Activated naive CD8-positive, alpha-beta T cell treated with anti-CD3 and anti-CD28 coated beads, Interleukin-2, amount 50 U/mL, for 16 hours (primary cell): ENCODE results near the gene SEMA3C.
"Not testable (repeated sequence)": the region's sequence is repeated elsewhere in the genome, so short reads cannot be mapped to it uniquely, and the experiment has no call there.

ENCODE experiments used
- DNase-seq: peaks from one replicate; pipeline ENCODE4 v3.0.0-alpha.2; 2020; ENCODE audit warnings: low read depth, low spot score

SEMA3C gene

DNA sequence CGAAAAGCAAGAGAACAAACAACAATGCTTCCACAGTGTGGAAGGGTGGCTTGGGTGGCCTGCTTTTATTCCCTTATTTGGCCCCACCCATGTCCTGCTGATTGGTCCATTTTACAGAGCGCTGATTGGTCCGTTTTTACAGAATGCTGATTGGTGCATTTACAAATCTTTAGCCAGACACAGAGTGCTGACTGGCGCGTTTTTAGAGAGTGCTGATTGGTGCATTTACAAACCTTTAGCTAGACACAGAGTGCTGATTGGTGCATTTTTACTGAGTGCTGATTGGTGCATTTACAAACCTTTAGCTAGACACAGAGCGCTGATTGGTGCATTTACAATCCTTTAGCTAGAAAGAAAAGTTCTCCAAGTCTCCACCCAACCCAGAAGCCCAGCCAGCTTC is 8.1 kb upstream of the SEMA3C start:
- DNase-seq, result not testable (repeated sequence)

DNA sequence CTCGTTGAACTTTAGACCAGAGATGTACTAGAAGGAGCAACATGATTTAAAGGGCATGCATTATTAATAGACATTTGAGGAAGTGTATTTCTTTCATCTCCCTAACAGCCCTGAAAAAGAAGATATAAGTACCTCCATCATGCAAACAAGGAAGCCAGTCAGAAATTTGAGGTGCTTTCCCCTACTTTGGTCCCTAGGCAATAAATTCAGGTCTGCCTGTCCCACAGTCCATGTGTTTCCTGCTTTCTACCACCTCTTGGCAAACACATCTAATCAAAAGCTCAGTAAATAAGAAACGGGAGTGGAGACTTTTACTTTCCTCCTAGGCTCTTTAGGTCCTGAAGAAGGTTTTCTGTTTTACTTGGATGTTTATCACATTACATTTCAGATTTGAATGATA is 5.2 kb upstream of the SEMA3C start:
- no peak for DNase-seq

DNA sequence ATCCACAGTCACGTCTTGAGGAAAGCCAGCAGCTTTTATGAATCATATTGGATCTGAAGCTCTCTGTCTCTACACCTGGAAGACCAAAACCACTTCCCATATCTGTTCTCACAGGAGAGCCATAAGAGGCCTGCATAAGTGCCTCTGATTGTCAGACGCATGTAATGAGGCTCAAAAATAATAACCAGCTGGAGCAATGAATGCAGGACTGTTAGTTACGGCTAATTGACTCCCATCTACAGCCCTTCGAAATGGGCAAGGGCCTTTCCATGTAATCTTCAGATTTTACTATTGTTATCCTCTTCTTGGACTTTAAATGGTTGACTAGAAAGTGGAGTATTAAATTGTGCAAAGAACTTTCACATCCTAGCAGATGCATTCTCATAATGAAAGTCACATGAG is 4.4 kb upstream of the SEMA3C start:
- DNase-seq, result no peak

DNA sequence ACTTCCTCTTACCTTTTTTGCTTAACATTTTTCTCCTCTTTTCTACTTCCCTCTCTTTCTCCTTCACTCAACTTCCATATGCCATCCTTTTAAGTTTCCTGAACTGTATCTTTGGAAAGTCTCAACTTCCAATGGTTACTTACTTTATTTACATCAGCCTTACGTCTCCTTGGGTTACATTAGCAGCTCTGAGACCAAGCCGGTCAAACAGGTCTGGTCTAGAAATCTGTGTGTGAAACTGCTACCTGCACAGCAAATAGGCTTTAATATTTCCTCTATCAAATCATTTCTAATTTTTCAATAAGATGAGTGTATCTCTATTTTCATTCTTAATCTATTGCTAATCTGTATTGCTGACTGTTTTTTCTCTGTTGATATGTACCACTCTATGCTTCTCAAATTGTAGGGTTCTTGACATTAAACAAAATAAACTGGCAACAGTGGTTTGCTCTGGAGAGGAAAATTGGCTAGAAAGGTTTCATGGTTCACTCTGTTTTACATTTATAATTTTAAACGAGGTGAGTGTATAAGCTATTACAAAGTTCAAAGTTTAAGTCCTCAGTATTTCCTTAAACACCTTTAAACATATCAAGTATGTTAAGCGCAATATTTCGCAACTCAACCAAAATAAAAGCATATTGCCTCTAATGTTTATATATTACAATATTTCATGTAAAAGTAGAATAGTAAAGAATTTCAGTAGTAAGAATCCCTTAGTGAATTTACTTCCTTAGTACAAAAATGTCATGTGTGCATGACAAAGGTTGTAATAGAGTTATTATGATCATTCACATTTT is 3.6 kb upstream of the SEMA3C start:
- no peak for DNase-seq

GRCh38 chr7:80921130-80921529 is 2.3 kb upstream of the SEMA3C start:
- no peak for DNase-seq

DNA sequence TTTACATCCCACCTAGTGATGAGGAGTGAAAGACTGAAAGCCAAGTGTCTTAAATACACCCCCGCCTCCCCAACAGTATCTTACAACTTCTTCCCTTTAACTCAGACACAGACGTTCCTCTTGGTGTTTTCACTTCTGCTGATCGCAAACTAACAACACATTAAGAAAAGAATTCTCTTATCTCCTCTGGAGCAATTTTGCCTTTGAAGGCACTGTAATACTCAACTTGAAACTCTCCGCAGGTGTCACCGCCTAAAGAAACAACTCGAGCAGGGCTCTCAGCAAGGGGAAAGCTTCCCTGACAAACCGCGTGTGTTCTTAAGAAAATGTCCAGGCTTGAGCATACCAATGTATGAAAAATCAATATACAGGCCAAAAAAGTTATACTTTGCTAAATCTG is 452 bp downstream of the SEMA3C start:
- no peak for DNase-seq

GRCh38 chr7:80916770-80917741 is 1.8 kb downstream of the SEMA3C start:
- DNase-seq, result no peak

- no peak for DNase-seq
Observed at GRCh38 chr7:80910228-80910627, 8.6 kb downstream of the SEMA3C start.

DNA sequence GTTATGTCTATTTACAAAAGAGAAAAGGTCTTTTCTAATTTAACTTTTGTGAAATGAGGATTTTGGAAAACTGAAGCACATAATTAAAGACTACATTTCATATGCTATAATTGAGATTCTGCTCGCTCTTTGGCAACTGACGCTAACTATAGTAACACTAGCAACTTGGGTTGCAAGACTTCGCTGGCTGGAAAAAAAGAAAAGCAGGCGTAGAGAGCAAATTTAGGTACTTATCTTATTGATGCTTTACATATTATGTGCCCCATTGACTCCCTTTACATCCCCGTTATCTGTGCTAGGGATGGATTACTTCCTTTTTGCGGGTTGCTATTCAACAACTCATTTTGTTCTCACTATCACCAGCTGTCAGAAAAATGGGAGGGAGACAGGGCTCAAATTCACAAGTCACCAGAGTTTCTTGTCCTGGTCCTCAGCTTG is 10.5 kb downstream of the SEMA3C start:
- no peak for DNase-seq

- no peak for DNase-seq
Observed at GRCh38 chr7:80907612-80908011, 11.2 kb downstream of the SEMA3C start.

DNA sequence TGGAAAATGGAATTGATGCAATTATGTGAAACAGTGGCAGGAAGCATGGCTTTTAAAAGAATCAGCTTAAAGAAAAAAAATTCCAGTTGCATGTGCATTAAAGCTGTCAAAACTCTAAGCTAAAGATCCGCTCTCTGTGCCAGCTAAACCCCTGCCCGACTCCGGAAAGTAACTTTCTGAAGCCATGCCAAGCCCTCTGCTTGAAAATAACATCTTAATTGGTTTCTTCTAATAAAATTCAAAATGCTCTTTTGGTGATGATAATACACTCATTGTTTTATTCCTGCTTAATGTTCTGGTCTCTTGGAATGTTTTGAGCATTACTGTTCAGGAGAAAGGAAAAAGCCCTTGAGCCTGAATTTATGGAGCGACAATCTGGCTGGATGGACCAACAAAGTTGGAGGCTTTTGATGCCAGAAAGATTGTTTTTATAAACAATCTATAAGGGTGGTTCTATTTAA is 11.7 kb downstream of the SEMA3C start:
- no peak for DNase-seq

- no peak for DNase-seq
Observed at GRCh38 chr7:80905334-80905733, 13.5 kb downstream of the SEMA3C start.

GRCh38 chr7:80902716-80903308 is 16.0 kb downstream of the SEMA3C start:
- DNase-seq, result no peak

DNA sequence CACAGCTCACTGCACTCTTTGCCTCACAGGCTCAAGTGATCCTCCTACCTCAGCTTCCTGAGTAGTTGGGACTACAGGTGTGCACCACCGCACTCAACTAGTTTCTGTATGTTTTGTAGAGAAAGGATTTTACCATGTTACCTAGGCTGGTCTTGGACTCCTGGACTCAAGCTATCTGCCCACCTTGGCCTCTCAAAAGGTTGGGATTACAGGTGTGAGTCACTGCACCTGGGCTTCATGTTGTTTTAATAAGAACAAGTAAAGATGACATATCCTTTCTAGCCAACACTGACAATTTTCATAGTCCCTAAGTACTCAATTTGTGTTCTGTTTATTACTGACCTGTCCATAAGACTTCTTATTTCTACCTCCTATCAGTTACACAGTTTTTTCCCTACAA is 16.8 kb downstream of the SEMA3C start:
- no peak for DNase-seq

DNA sequence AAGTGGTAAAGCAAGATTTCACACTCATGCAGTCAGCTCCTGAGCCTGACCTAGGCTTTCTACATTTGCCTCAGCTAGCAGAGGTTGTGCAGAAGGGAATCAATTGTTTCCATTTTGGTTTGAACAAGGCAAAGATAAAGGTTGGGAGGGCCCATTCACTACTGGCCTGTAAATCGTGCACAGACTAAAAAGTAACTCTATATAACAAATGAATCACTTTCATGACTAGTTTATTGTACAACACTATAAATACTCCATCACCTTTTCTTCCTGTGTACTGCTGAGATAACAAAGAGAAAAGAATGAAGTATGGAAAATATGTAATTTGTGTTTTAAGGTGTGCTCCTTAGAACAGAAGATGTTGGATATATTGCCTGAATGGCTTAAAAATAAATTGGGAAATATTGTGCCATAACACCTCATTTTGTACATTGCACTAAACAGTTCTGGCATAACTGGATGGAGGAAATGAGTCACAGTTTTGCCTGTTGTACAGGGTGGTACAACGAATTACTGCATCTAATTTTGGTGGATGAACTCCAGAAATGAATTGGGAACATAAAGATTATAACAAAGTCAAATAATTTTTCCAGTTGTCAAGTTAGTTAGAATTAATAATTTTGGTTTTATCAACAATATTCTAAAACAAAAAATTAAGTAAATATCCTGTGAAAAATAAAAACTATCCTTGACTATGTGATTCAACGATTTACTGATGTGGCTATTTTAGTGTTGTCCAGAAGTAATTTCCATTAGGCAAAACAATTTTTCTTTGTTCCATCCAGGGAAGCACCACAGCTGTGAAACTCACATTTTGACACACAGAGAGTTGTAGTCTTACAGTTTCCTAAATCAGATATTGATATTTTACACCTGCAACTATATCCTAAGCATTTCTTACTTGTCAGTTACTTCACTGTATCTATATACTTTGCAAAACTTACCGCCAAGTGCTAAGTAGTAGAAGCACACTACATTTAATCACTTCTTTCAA is 18.0 kb downstream of the SEMA3C start:
- DNase-seq, result no peak

DNA sequence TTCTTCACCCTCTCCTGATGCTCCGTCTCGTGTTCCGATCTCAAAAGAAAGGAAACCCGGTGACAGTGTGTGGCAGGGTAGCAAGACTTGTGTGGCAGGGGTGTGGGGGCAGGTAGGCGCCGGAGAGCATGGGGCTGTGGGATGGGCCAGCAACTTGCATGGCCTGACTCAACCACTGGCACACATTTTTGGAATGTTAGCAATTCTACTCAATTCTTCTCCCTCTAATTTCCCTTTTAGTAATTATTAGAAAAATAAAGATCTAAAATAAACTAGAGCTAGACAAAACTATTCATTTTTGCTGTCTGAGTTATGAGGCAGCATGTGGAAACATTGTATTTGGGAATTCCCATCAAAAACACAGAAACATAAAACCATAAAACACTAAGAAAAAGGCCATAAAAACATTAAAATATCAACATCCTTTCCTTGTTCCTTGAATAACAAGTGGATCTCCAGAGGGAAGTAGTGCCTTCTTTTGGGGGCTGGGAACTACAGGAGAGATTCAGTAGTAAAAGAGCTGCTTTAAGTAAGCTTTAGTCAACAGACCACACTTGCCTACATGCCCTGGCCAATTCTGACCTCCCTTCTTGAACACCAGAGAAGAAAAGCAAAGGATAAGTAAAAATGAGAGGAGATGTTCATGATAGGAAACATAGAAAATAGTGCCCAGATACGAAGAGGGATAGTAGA is 21.8 kb downstream of the SEMA3C start:
- DNase-seq, result no peak

DNA sequence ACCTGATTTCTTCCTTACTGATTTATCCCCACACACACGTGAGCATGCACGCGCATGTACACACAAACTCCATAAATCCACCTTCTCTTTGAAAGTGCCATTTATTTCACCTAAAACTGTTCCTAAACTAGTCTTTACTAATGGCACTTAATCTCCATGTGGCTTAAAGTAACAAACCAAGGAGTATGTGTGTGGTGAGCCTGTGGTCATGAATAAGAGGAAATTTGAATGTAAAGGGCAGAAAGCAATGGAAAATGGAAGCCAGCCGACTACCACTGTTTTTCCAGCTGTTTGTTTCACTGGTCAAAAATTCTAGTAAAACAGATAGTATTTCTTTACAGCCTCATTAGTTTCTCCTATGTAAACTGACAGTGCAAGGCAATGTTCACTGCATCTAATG is 23.8 kb downstream of the SEMA3C start:
- no peak for DNase-seq

GRCh38 chr7:80891259-80891544 is 27.6 kb downstream of the SEMA3C start:
- no peak for DNase-seq

GRCh38 chr7:80890426-80891258 is 28.2 kb downstream of the SEMA3C start:
- DNase-seq, result no peak

DNA sequence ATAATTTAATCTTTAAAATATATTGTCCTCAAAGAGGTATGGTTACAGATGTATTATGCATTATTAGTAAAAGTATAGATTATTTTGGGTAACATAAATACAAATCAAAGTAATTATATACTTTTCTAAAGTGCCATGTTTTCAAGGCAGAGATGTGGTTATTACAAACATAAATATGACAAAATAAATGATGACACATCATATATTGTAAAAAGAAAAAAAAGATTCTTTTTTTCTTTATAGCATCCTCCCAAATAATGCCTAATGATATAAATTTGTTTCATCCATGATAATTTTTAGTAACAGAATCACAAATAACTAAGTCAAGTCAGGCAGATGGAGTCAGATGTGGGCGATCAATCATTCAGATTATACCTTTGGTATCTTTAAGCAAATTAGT is 29.3 kb downstream of the SEMA3C start:
- DNase-seq, result no peak
